HAP-1 (cell line): Measurements from ENCODE around the gene PCDH9.
"Not testable (repeated sequence)": the region's sequence is repeated elsewhere in the genome, so short reads cannot be mapped to it uniquely, and the experiment has no call there.

Experiments used
- DNase-seq, 2 experiments: peaks; one replicate each; pipeline ENCODE4 v3.0.0-alpha.2; 2016 to 2020; ENCODE audit warnings: low spot score in 2 of 2
- H3K27me3 ChIP-seq: fragments of 250-450 bp; sonication (Bioruptor Pico); 2 replicates; pipeline ENCODE4 v1.5.1; 2020; ENCODE audit warnings: low read depth, mild to moderate bottlenecking, moderate library complexity
- H3K36me3 ChIP-seq: fragments of 250-450 bp; sonication (Bioruptor Pico); replicated peaks from 2 replicates; pipeline ENCODE4 v1.5.1; 2020; ENCODE audit warnings: mild to moderate bottlenecking
- H3K4me1 ChIP-seq: fragments of 250-450 bp; sonication (Bioruptor Pico); 2 replicates; pipeline ENCODE4 v1.5.1; 2020; ENCODE audit warnings: mild to moderate bottlenecking
- H3K4me3 ChIP-seq: fragments of 250-450 bp; sonication (Bioruptor Pico); 2 replicates; pipeline ENCODE4 v1.5.1; 2020; ENCODE audit warnings: mild to moderate bottlenecking, moderate library complexity
- H3K9me3 ChIP-seq: fragments of 250-450 bp; sonication (Bioruptor Pico); 2 replicates; pipeline ENCODE4 v1.5.1; 2020; ENCODE audit warnings: mild to moderate bottlenecking, moderate library complexity
- in situ Hi-C: fragments of 300-500 bp; cut with MboI; formaldehyde crosslinking; loops from 3 replicates; pipeline ENCODE4 v1.14.3; 2020; ENCODE audit warnings: low sequenced_read_pairs, inconsistent platforms, mixed read lengths

The PCDH9 gene

DNA sequence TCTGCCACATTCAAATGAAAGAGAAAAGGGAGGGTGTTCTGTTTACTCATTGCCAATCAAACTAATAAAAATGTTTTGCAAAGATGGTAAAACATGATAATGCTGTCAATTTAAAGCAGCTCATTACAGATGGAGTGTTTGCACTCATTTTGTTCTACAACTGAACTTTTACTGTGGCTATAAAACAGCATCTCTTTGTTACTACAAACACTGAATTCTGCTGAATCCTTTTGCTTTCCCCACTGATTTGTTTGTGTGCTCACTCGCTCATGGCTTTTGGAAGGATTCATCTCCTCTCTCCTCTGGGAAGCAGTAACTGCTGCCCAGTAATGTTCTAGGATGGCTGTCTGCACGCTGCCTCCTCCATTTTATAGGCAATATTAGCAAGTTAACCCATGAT is 434.5 kb downstream of the PCDH9 start:
- Histone ChIP-seq H3K9me3 (no peaks in the 10 kb centered on the region), H3K4me1 (peaks cover 9% of the 10 kb centered on the region), H3K4me3 (no peak overlapping the region), H3K27me3 (no peaks in the 10 kb centered on the region), H3K36me3 (no peaks in the 10 kb centered on the region)
- DNase-seq = no peak
- in situ Hi-C loops = no loop called here

- Histone ChIP-seq H3K36me3 (no peaks in the 10 kb centered on the region), H3K9me3 (no peaks in the 10 kb centered on the region), H3K4me3 (no peak overlapping the region), H3K27me3 (no peaks in the 10 kb centered on the region), H3K4me1 (peaks cover 21% of the 10 kb centered on the region)
- in situ Hi-C loops = no loop called here
- no peak for DNase-seq
Observed at GRCh38 chr13:66794340-66795031, 435.6 kb downstream of the PCDH9 start.

DNA sequence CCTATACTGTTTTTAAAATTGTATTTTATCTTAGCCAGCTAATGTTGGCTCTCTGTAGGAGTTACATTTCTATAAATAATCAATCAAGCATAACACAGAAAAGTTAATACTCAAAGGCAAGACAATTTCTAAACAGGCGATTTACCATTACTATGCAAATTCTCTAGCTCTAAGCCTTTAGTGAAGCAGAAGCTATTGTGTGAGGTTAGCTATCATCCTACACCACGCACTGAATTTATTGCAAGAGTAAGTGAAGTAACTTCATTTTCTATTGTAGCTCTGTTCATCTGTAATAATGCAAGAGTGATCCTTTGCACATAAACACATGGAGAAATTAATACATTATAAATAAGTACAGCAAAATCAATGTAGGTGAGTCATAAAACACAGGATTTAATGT is 439.3 kb downstream of the PCDH9 start:
- Histone ChIP-seq H3K9me3 (no peaks in the 10 kb centered on the region), H3K27me3 (no peaks in the 10 kb centered on the region), H3K4me1 (peaks cover 25% of the 10 kb centered on the region), H3K36me3 (no peaks in the 10 kb centered on the region), H3K4me3 (no peak overlapping the region)
- in situ Hi-C loops = no loop called here
- DNase-seq = peak in 1 of 2 experiments; percentile 88

DNA sequence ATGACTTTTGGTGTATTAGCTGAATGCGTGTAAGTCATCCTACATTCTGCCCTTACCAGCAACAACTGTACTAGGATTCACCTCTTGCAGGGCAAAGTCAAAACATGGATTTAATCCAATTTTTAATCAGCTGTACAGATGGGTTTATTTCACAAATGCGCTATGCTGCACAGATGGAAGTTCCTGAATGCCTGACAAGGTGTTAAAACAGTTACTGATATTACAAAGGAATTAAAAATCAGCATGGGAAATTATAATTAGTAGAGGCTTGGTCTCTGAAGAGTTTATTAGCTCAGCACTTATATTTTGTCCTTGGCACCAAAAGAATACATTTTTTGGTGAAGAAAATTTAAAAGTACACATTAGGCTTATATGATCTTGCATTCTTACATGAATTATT is 448.9 kb downstream of the PCDH9 start:
- H3K36me3 ChIP-seq = no peaks in the 10 kb centered on the region
- in situ Hi-C loops = no loop called here
- H3K4me3 ChIP-seq = no peak overlapping the region
- no peaks in the 10 kb centered on the region; the same call in 1 of the 2 replicates for H3K4me1 ChIP-seq
- no peak for DNase-seq
- H3K9me3 ChIP-seq = no peaks in the 10 kb centered on the region
- H3K27me3 ChIP-seq = no peaks in the 10 kb centered on the region

DNA sequence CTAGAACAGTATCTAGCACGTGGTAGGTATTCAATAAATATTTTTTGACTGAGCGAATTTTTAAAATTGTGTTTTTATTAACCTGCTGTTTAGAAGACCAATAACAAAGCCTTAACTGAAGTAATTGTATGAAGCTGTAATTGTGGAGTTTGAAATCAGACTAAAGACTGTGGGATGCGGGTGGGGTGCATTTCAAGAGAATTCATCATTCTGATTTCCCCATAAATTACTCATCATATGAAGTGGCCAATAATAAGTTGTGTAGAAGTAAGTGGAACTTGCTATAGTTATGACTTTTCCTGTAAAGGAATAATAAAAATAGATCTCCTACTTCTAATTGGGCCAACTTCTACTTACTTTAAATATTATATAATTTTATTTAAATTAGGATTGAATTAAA is 449.3 kb downstream of the PCDH9 start:
- no peaks in the 10 kb centered on the region for H3K9me3 ChIP-seq
- H3K27me3 ChIP-seq = no peaks in the 10 kb centered on the region
- no peaks in the 10 kb centered on the region for H3K36me3 ChIP-seq
- no peaks in the 10 kb centered on the region; the same call in 1 of the 2 replicates for H3K4me1 ChIP-seq
- no peak overlapping the region for H3K4me3 ChIP-seq
- in situ Hi-C loops = no loop called here
- no peak for DNase-seq

- H3K4me1 ChIP-seq = peaks cover 4% of the 10 kb centered on the region
- in situ Hi-C loops = no loop called here
- H3K36me3 ChIP-seq = no peaks in the 10 kb centered on the region
- DNase-seq = no peak
- no peak overlapping the region for H3K4me3 ChIP-seq
- no peaks in the 10 kb centered on the region for H3K27me3 ChIP-seq
- no peaks in the 10 kb centered on the region for H3K9me3 ChIP-seq
Observed at GRCh38 chr13:66778461-66778860, 451.7 kb downstream of the PCDH9 start.

DNA sequence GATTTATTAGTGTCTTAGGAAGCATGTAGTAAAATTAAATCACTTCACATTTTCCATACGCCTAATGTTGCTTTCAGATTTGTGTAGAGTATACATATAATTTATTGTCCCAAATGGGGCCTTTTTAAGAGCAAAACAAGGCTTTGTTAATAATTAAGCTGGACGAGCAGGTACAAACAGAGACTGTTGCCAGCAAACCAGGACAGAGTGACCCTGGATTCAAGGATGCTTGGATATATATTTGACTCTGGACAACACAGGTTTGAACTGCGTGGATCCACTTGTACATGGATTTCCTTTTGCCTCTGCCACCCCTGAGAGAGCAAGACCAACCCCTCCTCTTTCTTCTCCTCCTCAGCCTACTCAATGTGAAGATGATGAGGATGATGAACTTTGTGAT is 454.9 kb downstream of the PCDH9 start:
- no peak for DNase-seq
- in situ Hi-C loops = no loop called here
- no peaks in the 10 kb centered on the region for H3K36me3 ChIP-seq
- H3K27me3 ChIP-seq = no peaks in the 10 kb centered on the region
- no peaks in the 10 kb centered on the region for H3K9me3 ChIP-seq
- H3K4me3 ChIP-seq = no peak overlapping the region
- H3K4me1 ChIP-seq = peaks cover 4% of the 10 kb centered on the region; the same call in 1 of the 2 replicates

GRCh38 chr13:66774046-66774445 is 456.1 kb downstream of the PCDH9 start:
- H3K4me1 ChIP-seq = peaks cover 4% of the 10 kb centered on the region; the same call in 1 of the 2 replicates
- no peak overlapping the region for H3K4me3 ChIP-seq
- DNase-seq = no peak
- in situ Hi-C loops = no loop called here
- H3K36me3 ChIP-seq = no peaks in the 10 kb centered on the region
- H3K27me3 ChIP-seq = no peaks in the 10 kb centered on the region
- no peaks in the 10 kb centered on the region for H3K9me3 ChIP-seq

GRCh38 chr13:66765559-66765958 is 464.6 kb downstream of the PCDH9 start:
- H3K4me3 ChIP-seq = no peak overlapping the region
- DNase-seq = no peak
- no peaks in the 10 kb centered on the region for H3K36me3 ChIP-seq
- H3K9me3 ChIP-seq = no peaks in the 10 kb centered on the region; the same call in 1 of the 2 replicates
- H3K4me1 ChIP-seq = no peaks in the 10 kb centered on the region
- H3K27me3 ChIP-seq = no peaks in the 10 kb centered on the region
- in situ Hi-C loops = no loop called here

DNA sequence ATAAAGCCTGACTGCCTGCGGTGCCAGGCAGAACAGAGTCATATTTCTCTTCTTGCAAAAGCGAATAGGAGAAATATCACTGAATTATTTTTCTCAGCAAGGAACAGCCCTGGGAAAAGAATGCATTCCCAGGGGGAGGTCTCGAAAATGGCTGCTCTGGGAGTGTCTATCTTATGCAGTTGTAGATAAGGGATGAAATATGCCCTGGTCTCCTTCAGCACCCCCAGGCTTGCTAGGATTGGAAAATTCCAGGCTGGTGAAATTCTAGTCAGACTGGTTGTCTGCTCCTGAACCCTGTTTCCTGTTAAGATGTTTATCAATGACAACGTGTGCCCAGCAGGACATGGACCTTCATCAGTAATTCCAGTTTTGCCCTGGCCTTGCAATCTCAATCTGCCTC is 469.5 kb downstream of the PCDH9 start:
- DNase-seq, H3K4me3 ChIP-seq, H3K4me1 ChIP-seq, H3K9me3 ChIP-seq, in situ Hi-C loops, H3K36me3 ChIP-seq, H3K27me3 ChIP-seq: not testable (repeated sequence)

DNA sequence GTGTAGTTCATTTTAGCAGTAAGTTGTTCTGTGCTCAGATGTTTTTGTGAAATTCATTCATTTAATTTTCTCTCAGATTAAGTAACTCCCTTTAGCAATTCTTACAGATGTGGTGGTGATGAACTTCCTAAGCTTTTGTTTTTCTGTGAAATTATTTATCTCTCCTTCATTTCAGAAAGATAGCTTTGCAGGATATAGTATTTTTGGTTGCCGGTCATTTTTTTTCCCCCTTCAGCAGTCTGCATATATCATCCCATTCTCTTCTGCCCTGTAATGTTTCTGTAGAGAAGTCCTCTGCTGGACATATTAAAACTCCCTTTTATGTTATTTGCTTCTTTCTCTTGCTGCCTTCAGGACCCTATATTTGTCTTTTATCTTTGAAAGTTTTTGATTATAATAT is 470.2 kb downstream of the PCDH9 start:
- H3K27me3 ChIP-seq = no peaks in the 10 kb centered on the region

DNA sequence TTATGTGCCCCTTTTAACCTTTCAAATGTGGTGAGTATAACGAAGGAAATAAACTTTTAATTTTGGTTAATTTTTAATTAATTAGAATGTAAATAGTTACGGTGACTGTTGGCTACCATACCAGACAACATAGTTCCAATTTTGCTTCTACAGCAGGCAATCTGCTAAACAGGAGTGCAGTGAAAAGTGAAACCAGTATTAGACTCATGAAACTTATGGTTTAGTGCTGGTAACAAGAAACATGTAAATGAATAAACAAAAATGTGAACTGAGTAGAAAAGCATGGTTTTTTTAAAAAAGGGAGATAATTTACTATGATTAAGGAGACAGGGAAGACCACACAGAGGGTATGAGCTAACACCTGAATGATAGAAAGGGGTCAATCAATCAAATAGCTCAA is 478.4 kb downstream of the PCDH9 start:
- Histone ChIP-seq H3K4me3 (no peak overlapping the region), H3K27me3 (no peaks in the 10 kb centered on the region), H3K4me1 (peaks cover 15% of the 10 kb centered on the region), H3K36me3 (no peaks in the 10 kb centered on the region), H3K9me3 (no peaks in the 10 kb centered on the region)
- in situ Hi-C loops = no loop called here
- no peak for DNase-seq

More for the DNA sequence above, 470.2 kb downstream of the PCDH9 start:
- no peak for DNase-seq
- no peaks in the 10 kb centered on the region for H3K4me1 ChIP-seq
- in situ Hi-C loops = no loop called here
- no peak overlapping the region for H3K4me3 ChIP-seq
- H3K9me3 ChIP-seq = no peaks in the 10 kb centered on the region; the same call in 1 of the 2 replicates
- no peaks in the 10 kb centered on the region for H3K36me3 ChIP-seq

DNA sequence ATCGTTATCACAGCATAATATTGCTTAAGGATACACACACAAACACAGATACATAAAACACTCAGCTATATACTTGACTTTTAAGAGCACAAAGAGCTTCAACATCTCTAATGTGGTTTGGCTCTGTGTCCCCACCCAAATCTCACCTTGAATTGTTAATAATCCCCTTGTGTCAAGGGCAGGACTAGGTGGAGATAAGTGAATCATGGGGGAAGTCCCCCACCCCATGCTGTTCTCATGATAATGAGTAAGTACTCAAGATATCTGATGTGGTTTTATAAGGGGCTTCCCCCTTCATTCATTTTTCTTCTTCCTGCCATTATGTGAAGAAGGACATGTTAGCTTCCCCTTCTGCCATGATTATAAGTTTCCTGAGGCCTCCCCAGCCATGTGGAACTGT is 481.4 kb downstream of the PCDH9 start:
- no peak for DNase-seq
- in situ Hi-C loops = no loop called here
- Histone ChIP-seq H3K27me3 (no peaks in the 10 kb centered on the region), H3K4me3 (no peak overlapping the region), H3K4me1 (peaks cover 15% of the 10 kb centered on the region), H3K36me3 (no peaks in the 10 kb centered on the region), H3K9me3 (no peaks in the 10 kb centered on the region)

DNA sequence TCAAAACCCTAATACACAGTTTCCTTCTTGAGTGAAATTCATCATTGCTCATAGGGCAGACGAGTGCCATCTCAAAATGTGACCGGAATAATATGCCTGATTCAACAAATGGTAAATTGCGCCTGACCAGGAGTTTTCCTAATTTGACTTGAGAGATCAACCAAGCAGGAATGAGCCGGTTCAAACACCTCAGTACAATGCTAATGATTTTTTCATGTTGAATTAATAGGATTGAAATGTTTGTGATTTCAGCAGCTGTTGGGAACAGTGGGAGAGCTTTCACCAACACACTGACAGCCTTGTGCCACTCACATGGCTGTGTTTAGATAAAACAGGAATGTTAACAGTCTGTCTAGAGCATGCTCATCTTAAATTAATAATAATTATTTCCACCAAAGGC is 484.8 kb downstream of the PCDH9 start:
- no peaks in the 10 kb centered on the region for H3K9me3 ChIP-seq
- H3K4me3 ChIP-seq = no peak overlapping the region
- in situ Hi-C loops = no loop called here
- DNase-seq = no peak
- no peaks in the 10 kb centered on the region for H3K27me3 ChIP-seq
- peaks cover 5% of the 10 kb centered on the region for H3K4me1 ChIP-seq
- H3K36me3 ChIP-seq = no peaks in the 10 kb centered on the region

DNA sequence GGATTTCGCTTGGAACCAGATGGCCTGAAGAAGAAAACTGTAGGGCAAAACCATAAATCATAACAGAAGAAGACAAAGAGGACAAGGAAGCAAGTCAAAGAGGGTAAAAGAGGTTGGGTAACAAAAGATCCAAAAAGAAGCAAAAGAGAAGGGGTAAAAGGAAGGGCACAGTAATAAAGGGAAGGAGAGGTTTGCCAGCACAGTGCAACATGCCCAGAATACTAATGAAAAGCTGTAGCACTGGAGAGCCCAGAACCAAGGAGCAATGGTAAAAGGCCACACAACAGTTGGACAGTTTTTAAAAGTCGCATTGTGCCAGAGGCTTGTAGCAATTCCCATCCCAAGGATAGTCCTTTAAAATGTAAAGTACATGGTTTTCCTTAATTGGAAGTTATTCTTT is 506.6 kb downstream of the PCDH9 start:
- Histone ChIP-seq H3K36me3 (no peaks in the 10 kb centered on the region), H3K4me1 (no peaks in the 10 kb centered on the region; the same call in 1 of the 2 replicates), H3K9me3 (no peaks in the 10 kb centered on the region), H3K27me3 (no peaks in the 10 kb centered on the region), H3K4me3 (no peak overlapping the region)
- in situ Hi-C loops = no loop called here
- no peak for DNase-seq
